Progenitor cell of endocrine pancreas (in vitro differentiated cells): ENCODE data around the gene CLBA1. TPM values are rescaled to one million over a fixed set of nuclear protein-coding genes. Genes with fewer than 3 reads are reported as not detected.
A peak's percentile ranks its signal among the peaks of the same experiment; 100 is the strongest.

Experiments
- DNase-seq: peaks from one replicate; pipeline ENCODE4 v3.0.0; 2021; ENCODE audit warnings: low spot score; ENCODE audit not compliant: unreplicated experiment
- H3K27ac Mint-ChIP-seq: 2 replicates; pipeline ENCODE4 v1.8.0; 2021; ENCODE audit warnings: mild to moderate bottlenecking, moderate library complexity, mixed read lengths
- H3K27me3 Mint-ChIP-seq: 2 replicates; pipeline ENCODE4 v1.8.0; 2021; ENCODE audit warnings: mixed read lengths
- H3K36me3 Mint-ChIP-seq: 2 replicates; pipeline ENCODE4 v1.8.0; 2022; ENCODE audit warnings: mixed read lengths; ENCODE audit not compliant: insufficient read depth
- H3K4me1 Mint-ChIP-seq: 2 replicates; pipeline ENCODE4 v1.8.0; 2021; ENCODE audit warnings: low read depth, mixed read lengths
- H3K4me3 Mint-ChIP-seq: 2 replicates; pipeline ENCODE4 v1.8.0; 2021; ENCODE audit warnings: low read depth, mild to moderate bottlenecking, moderate library complexity, mixed read lengths
- H3K9me3 Mint-ChIP-seq: 2 replicates; pipeline ENCODE4 v1.8.0; 2021; ENCODE audit warnings: low read depth, mixed read lengths
- CTCF ChIP-seq: fragments of 200-600 bp; sonication (generic); IDR thresholded peaks from one replicate; pipeline ENCODE4 v1.5.0; 2021; ENCODE audit warnings: antibody characterized with exemption, mild to moderate bottlenecking; ENCODE audit not compliant: unreplicated experiment
- total RNA-seq: library from RNA; stranded (reverse); gene quantifications from 2 replicates; pipeline ENCODE4 v1.2.1, GENCODE V29; 2021

CLBA1 gene
- total RNA-seq, 1 donor from 2014 or later, result 20.8 TPM

- Mint-ChIP-seq H3K9me3 (no peaks in the 10 kb centered on the region), H3K27me3 (peaks cover 48% of the 10 kb centered on the region), H3K4me1 (peaks cover 8% of the 10 kb centered on the region), H3K27ac (no peak overlapping the region), H3K4me3 (peak overlapping the region; percentile 32), H3K36me3 (no peaks in the 10 kb centered on the region)
- peak; percentile 83 for DNase-seq
- TF ChIP-seq CTCF, result peak; percentile 94
Observed at GRCh38 chr14:104976198-104977007, 9.2 kb upstream of the CLBA1 start.

- peaks cover 48% of the 10 kb centered on the region for H3K27me3 Mint-ChIP-seq
- DNase-seq, result no peak
- no peaks in the 10 kb centered on the region for H3K36me3 Mint-ChIP-seq
- H3K27ac Mint-ChIP-seq, result no peak overlapping the region
- peak overlapping the region; percentile 77 for H3K4me3 Mint-ChIP-seq
- TF ChIP-seq CTCF, result no peak
- H3K9me3 Mint-ChIP-seq, result no peaks in the 10 kb centered on the region
- peaks cover 6% of the 10 kb centered on the region for H3K4me1 Mint-ChIP-seq
Observed at GRCh38 chr14:104977008-104977680, 8.4 kb upstream of the CLBA1 start.

- Mint-ChIP-seq H3K4me1 (peaks cover 6% of the 10 kb centered on the region), H3K9me3 (no peaks in the 10 kb centered on the region), H3K36me3 (no peaks in the 10 kb centered on the region), H3K27ac (no peak within 1 kb of the TSS), H3K27me3 (peaks cover 48% of the 10 kb centered on the region), H3K4me3 (peak within 1 kb of the TSS; percentile 77)
- no peak for TF ChIP-seq CTCF
- DNase-seq, result peak; percentile 73
Observed at GRCh38 chr14:104977681-104978653, 7.6 kb upstream of the CLBA1 start, which contains the start of gene AHNAK2. AHNAK2 (minus strand) TSS chr14:104978374; CDS start chr14:104978237, 137 bp downstream.

GRCh38 chr14:104978746-104979691 is 6.6 kb upstream of the CLBA1 start:
- no peak for TF ChIP-seq CTCF
- H3K9me3 Mint-ChIP-seq, result no peaks in the 10 kb centered on the region
- peaks cover 6% of the 10 kb centered on the region for H3K4me1 Mint-ChIP-seq
- H3K27ac Mint-ChIP-seq, result no peak overlapping the region
- peak; percentile 12 for DNase-seq
- H3K36me3 Mint-ChIP-seq, result no peaks in the 10 kb centered on the region
- peaks cover 53% of the 10 kb centered on the region for H3K27me3 Mint-ChIP-seq
- peak overlapping the region; percentile 61 for H3K4me3 Mint-ChIP-seq
